Loucy (cell line): ENCODE results near the gene NXT1.

Experiments
- H2AFZ ChIP-seq: fragments of 200-600 bp; sonication (generic); 2 replicates; pipeline ENCODE4 v1.6.0; 2016; ENCODE audit warnings: antibody characterized with exemption, mild to moderate bottlenecking, low read length, moderate library complexity
- H3F3A ChIP-seq: fragments of 200-600 bp; 2 replicates; pipeline ENCODE4 v1.6.0; 2016; ENCODE audit warnings: antibody characterized with exemption, low read depth, mild to moderate bottlenecking
- H3K27me3 ChIP-seq: fragments of 200-600 bp; sonication (generic); 2 replicates; pipeline ENCODE4 v1.6.1; 2014; ENCODE audit warnings: low read length, mild to moderate bottlenecking; ENCODE audit not compliant: insufficient read depth, poor library complexity, severe bottlenecking
- H3K36me3 ChIP-seq: fragments of 200-600 bp; sonication (generic); 2 replicates; pipeline ENCODE4 v1.6.1; 2016; ENCODE audit warnings: low read length; ENCODE audit not compliant: insufficient read depth
- H3K4me1 ChIP-seq: fragments of 200-600 bp; sonication (generic); 2 replicates; pipeline ENCODE4 v1.5.1; 2014; ENCODE audit warnings: low read length, mild to moderate bottlenecking; ENCODE audit not compliant: insufficient read depth, poor library complexity, severe bottlenecking
- H3K4me2 ChIP-seq: fragments of 200-600 bp; sonication (generic); 2 replicates; pipeline ENCODE4 v1.6.0; 2014; ENCODE audit warnings: antibody characterized with exemption, low read length, low read depth, mild to moderate bottlenecking; ENCODE audit not compliant: poor library complexity, severe bottlenecking
- H3K4me3 ChIP-seq: fragments of 200-600 bp; sonication (generic); 2 replicates; pipeline ENCODE4 v1.5.1; 2014; ENCODE audit warnings: low read length, mild to moderate bottlenecking, mixed read lengths; ENCODE audit not compliant: poor library complexity, severe bottlenecking
- H3K79me2 ChIP-seq: fragments of 200-600 bp; sonication (generic); 2 replicates; pipeline ENCODE4 v1.6.1; 2014; ENCODE audit warnings: low read length; ENCODE audit not compliant: insufficient read depth
- H3K9ac ChIP-seq: fragments of 200-600 bp; sonication (generic); 2 replicates; pipeline ENCODE4 v1.6.0; 2014; ENCODE audit warnings: mild to moderate bottlenecking, low read depth, low read length, moderate library complexity; ENCODE audit not compliant: poor library complexity, severe bottlenecking
- H3K9me2 ChIP-seq: fragments of 200-600 bp; sonication (generic); replicated peaks from 2 replicates; pipeline ENCODE4 v1.6.1; 2016; ENCODE audit warnings: low read depth, low read length, mixed read lengths
- H3K9me3 ChIP-seq: fragments of 200-600 bp; sonication (generic); 2 replicates; pipeline ENCODE4 v1.6.1; 2014; ENCODE audit warnings: mild to moderate bottlenecking, antibody characterized with exemption, low read length, low read depth; ENCODE audit not compliant: insufficient read depth
- H4K20me1 ChIP-seq: fragments of 200-600 bp; sonication (generic); 2 replicates; pipeline ENCODE4 v1.6.0; 2014; ENCODE audit warnings: antibody characterized with exemption, low read length, mild to moderate bottlenecking; ENCODE audit not compliant: insufficient read depth, poor library complexity, severe bottlenecking
- CTCF ChIP-seq: fragments of 200-600 bp; sonication (generic); conservative IDR thresholded peaks from 2 replicates; pipeline ENCODE4 v1.5.1; 2014; ENCODE audit warnings: mild to moderate bottlenecking, antibody characterized with exemption, low read length
- EZH2phosphoT487 ChIP-seq: fragments of 200-600 bp; IDR thresholded peaks from 2 replicates; pipeline ENCODE4 v1.6.1; 2018; ENCODE audit warnings: antibody characterized with exemption, mild to moderate bottlenecking, moderate library complexity, borderline replicate concordance

Gene NXT1

GRCh38 chr20:23381876-23382275, 31.3 kb downstream of the NXT1 start:
- Histone ChIP-seq H3K4me2 (no peak overlapping the region), H4K20me1 (no peaks in the 10 kb centered on the region), H3K9me3 (no peaks in the 10 kb centered on the region), H3K4me3 (no peak overlapping the region), H3K4me1 (peaks cover 7% of the 10 kb centered on the region), H3K79me2 (no peaks in the 10 kb centered on the region), H3F3A (no peaks in the 10 kb centered on the region), H3K27me3 (no peaks in the 10 kb centered on the region), H3K9me2 (no peaks in the 10 kb centered on the region), H3K36me3 (peaks cover 63% of the 10 kb centered on the region; the same call in 1 of the 2 replicates), H3K9ac (no peak overlapping the region), H2AFZ (no peak overlapping the region)
- TF ChIP-seq EZH2phosphoT487 (no peak), CTCF (no peak)

GRCh38 chr20:23386304-23387117, 35.9 kb downstream of the NXT1 start:
- Histone ChIP-seq H4K20me1 (no peaks in the 10 kb centered on the region), H3F3A (no peaks in the 10 kb centered on the region), H3K9ac (no peak overlapping the region), H3K9me3 (no peaks in the 10 kb centered on the region), H3K36me3 (peaks cover 64% of the 10 kb centered on the region; the same call in 1 of the 2 replicates), H3K4me2 (no peak overlapping the region), H3K9me2 (no peaks in the 10 kb centered on the region), H2AFZ (no peak overlapping the region), H3K79me2 (no peaks in the 10 kb centered on the region), H3K4me3 (no peak overlapping the region), H3K27me3 (no peaks in the 10 kb centered on the region), H3K4me1 (peaks cover 7% of the 10 kb centered on the region)
- TF ChIP-seq EZH2phosphoT487 (no peak), CTCF (no peak)

GRCh38 chr20:23387118-23387443, 36.5 kb downstream of the NXT1 start:
- H3K4me2 ChIP-seq = no peak overlapping the region
- no peak overlapping the region for H3K9ac ChIP-seq
- H3K79me2 ChIP-seq = no peaks in the 10 kb centered on the region
- H3K4me3 ChIP-seq = no peak overlapping the region
- H3K27me3 ChIP-seq = no peaks in the 10 kb centered on the region
- no peaks in the 10 kb centered on the region for H3F3A ChIP-seq
- no peaks in the 10 kb centered on the region for H4K20me1 ChIP-seq
- H3K9me2 ChIP-seq = no peaks in the 10 kb centered on the region
- TF ChIP-seq CTCF (no peak), EZH2phosphoT487 (no peak)
- peaks cover 3% of the 10 kb centered on the region for H3K4me1 ChIP-seq
- H3K9me3 ChIP-seq = no peaks in the 10 kb centered on the region
- no peak overlapping the region for H2AFZ ChIP-seq
- peaks cover 68% of the 10 kb centered on the region; the same call in 1 of the 2 replicates for H3K36me3 ChIP-seq
